ENCODE measurements around the gene AFG3L2. TPM values are rescaled to one million over a fixed set of nuclear protein-coding genes. Genes with fewer than 3 reads are reported as not detected.
A peak's percentile ranks its signal among the peaks of the same experiment; 100 is the strongest.
"Not testable (repeated sequence)": the region's sequence is repeated elsewhere in the genome, so short reads cannot be mapped to it uniquely, and the experiment has no call there.

Gene AFG3L2
- total and polyA plus RNA-seq, 2 of the 13 experiments (the other 11 are each of a cell fraction or from before 2014, with no cell fraction given) = 28.6 to 86.9 TPM

DNA sequence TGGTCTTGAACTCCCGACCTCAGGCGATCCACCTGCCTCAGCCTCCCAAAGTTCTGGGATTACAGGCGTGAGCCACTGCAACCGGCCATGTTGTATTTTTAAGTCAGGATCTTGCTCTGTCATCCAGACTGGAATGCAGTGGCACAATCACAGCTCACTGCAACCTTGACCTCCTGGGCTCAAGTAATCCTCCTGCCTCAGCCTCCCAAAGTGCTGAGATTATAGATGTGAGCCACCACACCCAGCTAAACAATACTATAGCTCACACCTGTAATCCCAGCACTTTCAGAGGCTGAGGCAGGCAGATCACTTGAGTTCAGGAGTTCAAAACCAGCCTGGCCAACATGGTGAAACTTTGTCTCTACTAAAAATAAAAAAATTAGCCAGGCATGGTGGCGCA is 6.7 kb upstream of the AFG3L2 start:
- intact Hi-C loops (cut with micrococcal nuclease; ENCODE audit: unreplicated experiment); H3K4me1 ChIP-seq (ENCODE audit: insufficient read depth, low read length); FAIRE-seq; H3K27me3 ChIP-seq (ENCODE audit: control insufficient read depth in 1 of 2, insufficient read depth in 2 of 2, low read length in 2 of 2); BruUV-seq (replicated peaks); DNase-seq (ENCODE audit: low spot score); H4K20me1 ChIP-seq (ENCODE audit: insufficient read depth, low read length); H3K27ac ChIP-seq (ENCODE audit: extremely low read length, insufficient read depth, low read length); H3K79me2 ChIP-seq (ENCODE audit: insufficient read depth, low read length); POLR2A ChIA-PET; ATAC-seq; H3K36me3 ChIP-seq (replicated peaks in 1 of 2; ENCODE audit: control insufficient read depth in 1 of 2, insufficient read depth in 2 of 2, low read length in 2 of 2); H2AFZ ChIP-seq (ENCODE audit: low read length); H3K4me3 ChIP-seq (replicated peaks in 1 of 3; ENCODE audit: insufficient read depth in 1 of 3, low read depth in 2 of 3, low read length in 3 of 3); H3K9ac ChIP-seq (ENCODE audit: insufficient read depth, low read depth, low read length); H3K9me3 ChIP-seq (ENCODE audit: low read length); H3K4me2 ChIP-seq (ENCODE audit: low read depth, low read length); CTCF ChIA-PET (ENCODE audit: low intra/inter-chr PET ratio, low total read pairs): not testable (repeated sequence)
- 50% methylated on average over 5 of the region's 5 CpGs for WGBS (ENCODE audit: low lambda C conversion rate)
- TF ChIP-seq ZMYM3 (CRISPR knock-in tag; IDR thresholded peaks at IDR 0.05) = peak; percentile 55; the same call in 1 of the 2 replicates
- TF ChIP-seq, protein P1, sequence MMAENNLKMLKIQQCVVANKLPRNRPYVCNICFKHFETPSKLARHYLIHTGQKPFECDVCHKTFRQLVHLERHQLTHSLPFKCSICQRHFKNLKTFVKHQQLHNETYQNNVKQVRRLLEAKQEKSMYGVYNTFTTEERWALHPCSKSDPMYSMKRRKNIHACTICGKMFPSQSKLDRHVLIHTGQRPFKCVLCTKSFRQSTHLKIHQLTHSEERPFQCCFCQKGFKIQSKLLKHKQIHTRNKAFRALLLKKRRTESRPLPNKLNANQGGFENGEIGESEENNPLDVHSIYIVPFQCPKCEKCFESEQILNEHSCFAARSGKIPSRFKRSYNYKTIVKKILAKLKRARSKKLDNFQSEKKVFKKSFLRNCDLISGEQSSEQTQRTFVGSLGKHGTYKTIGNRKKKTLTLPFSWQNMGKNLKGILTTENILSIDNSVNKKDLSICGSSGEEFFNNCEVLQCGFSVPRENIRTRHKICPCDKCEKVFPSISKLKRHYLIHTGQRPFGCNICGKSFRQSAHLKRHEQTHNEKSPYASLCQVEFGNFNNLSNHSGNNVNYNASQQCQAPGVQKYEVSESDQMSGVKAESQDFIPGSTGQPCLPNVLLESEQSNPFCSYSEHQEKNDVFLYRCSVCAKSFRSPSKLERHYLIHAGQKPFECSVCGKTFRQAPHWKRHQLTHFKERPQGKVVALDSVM (CRISPR knock-in tag; IDR thresholded peaks at IDR 0.05) = peak; percentile 83
- in situ Hi-C loops (cut with HindIII; ENCODE audit: extremely low pct_ligation_motif_present, low pct_unique_long_range_greater_than_20kb) = loop anchor here (25.0 kb wide), 1 partner anchor 554 kb away; the partner anchor contains the start of gene SEH1L

DNA sequence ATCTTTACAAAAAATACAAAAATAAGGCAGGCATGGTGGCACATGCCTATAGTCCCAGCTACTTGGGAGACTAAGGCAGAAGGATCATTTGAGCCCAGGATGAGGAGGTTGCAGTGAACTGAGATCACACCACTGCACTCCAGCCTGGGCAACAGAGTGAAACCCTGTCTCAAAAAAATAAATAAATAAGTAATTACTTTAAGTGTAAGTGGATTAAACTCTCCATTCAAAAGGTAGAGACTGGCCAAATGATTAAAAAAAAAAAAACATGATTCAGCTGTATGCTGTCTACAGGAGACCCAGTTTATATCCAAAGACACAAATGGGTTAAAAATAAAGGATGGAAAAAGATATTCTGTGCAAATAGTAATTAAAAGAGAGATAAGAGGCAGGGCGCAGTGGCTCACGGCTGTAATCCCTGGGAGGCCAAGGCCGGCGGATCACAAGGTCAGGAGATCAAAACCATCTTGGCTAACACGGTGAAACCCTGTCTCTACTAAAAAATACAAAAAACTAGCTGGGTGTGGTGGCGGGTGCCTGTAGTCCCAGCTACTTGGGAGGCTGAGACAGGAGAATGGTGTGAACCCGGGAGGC is 5.3 kb upstream of the AFG3L2 start:
- H4K20me1 ChIP-seq (ENCODE audit: insufficient read depth, low read length); H3K4me2 ChIP-seq (ENCODE audit: low read depth, low read length); H2AFZ ChIP-seq (ENCODE audit: low read length); POLR2A ChIA-PET; H3K27me3 ChIP-seq (ENCODE audit: control insufficient read depth in 1 of 2, insufficient read depth in 2 of 2, low read length in 2 of 2); FAIRE-seq; DNase-seq (ENCODE audit: low spot score); H3K27ac ChIP-seq (ENCODE audit: extremely low read length, insufficient read depth, low read length); H3K4me1 ChIP-seq (ENCODE audit: insufficient read depth, low read length); H3K9ac ChIP-seq (ENCODE audit: insufficient read depth, low read depth, low read length); ATAC-seq; H3K36me3 ChIP-seq (replicated peaks in 1 of 2; ENCODE audit: control insufficient read depth in 1 of 2, insufficient read depth in 2 of 2, low read length in 2 of 2); H3K79me2 ChIP-seq (ENCODE audit: insufficient read depth, low read length); intact Hi-C loops (cut with micrococcal nuclease; ENCODE audit: unreplicated experiment); CTCF ChIA-PET (ENCODE audit: low intra/inter-chr PET ratio, low total read pairs); H3K4me3 ChIP-seq (replicated peaks in 1 of 3; ENCODE audit: insufficient read depth in 1 of 3, low read depth in 2 of 3, low read length in 3 of 3); BruUV-seq (replicated peaks); H3K9me3 ChIP-seq (ENCODE audit: low read length): not testable (repeated sequence)
- WGBS (ENCODE audit: low lambda C conversion rate) = 8% methylated on average over 7 of the region's 7 CpGs
- in situ Hi-C loops (cut with HindIII; ENCODE audit: extremely low pct_ligation_motif_present, low pct_unique_long_range_greater_than_20kb) = loop anchor here (25.0 kb wide), 1 partner anchor 555 kb away; the partner anchor contains the start of gene SEH1L
- TF ChIP-seq NR2F6 (IDR thresholded peaks at IDR 0.05) = peak; percentile 74
- peak; percentile 46; the same call in 1 of the 2 replicates for TF ChIP-seq NR2F6 (CRISPR knock-in tag; IDR thresholded peaks at IDR 0.05)
- TF ChIP-seq SALL1 (CRISPR knock-in tag; IDR thresholded peaks at IDR 0.05) = 0 out of 2 replicates have a peak, but pooled peaks have one; percentile 11
- 0 out of 2 replicates have a peak, but pooled peaks have one; percentile 25 for TF ChIP-seq TCF7 (IDR thresholded peaks at IDR 0.05; ENCODE audit: low read depth)
- peak; percentile 71 for TF ChIP-seq ZNF652 (CRISPR knock-in tag; IDR thresholded peaks at IDR 0.05; ENCODE audit: borderline replicate concordance, low read depth)
- TF ChIP-seq, protein P2, sequence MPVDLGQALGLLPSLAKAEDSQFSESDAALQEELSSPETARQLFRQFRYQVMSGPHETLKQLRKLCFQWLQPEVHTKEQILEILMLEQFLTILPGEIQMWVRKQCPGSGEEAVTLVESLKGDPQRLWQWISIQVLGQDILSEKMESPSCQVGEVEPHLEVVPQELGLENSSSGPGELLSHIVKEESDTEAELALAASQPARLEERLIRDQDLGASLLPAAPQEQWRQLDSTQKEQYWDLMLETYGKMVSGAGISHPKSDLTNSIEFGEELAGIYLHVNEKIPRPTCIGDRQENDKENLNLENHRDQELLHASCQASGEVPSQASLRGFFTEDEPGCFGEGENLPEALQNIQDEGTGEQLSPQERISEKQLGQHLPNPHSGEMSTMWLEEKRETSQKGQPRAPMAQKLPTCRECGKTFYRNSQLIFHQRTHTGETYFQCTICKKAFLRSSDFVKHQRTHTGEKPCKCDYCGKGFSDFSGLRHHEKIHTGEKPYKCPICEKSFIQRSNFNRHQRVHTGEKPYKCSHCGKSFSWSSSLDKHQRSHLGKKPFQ (CRISPR knock-in tag; IDR thresholded peaks at IDR 0.05; ENCODE audit: insufficient replicate concordance) = peak; percentile 31
- TF ChIP-seq ZNF460 (CRISPR knock-in tag; IDR thresholded peaks at IDR 0.05; ENCODE audit: borderline replicate concordance) = peak; percentile 65; the same call in 1 of the 2 replicates
- 0 out of 2 replicates have a peak, but pooled peaks have one; percentile 12 for TF ChIP-seq BCL6 (CRISPR knock-in tag; IDR thresholded peaks at IDR 0.05)
- TF ChIP-seq NR2F1 (CRISPR knock-in tag; IDR thresholded peaks at IDR 0.05) = peak in 1 of 2 experiments; percentile 59; a peak in 2 of 4 replicates
- TF ChIP-seq NR2F2 (IDR thresholded peaks at IDR 0.05; ENCODE audit: borderline replicate concordance, low read depth) = peak; percentile 63; the same call in 1 of the 2 replicates
- 0 out of 2 replicates have a peak, but pooled peaks have one; percentile 49 for TF ChIP-seq HMG20B (CRISPR knock-in tag; conservative IDR thresholded peaks at IDR 0.05)

All from HepG2 (cell line).